ENCODE measurements around the gene BORCS8.

DNA sequence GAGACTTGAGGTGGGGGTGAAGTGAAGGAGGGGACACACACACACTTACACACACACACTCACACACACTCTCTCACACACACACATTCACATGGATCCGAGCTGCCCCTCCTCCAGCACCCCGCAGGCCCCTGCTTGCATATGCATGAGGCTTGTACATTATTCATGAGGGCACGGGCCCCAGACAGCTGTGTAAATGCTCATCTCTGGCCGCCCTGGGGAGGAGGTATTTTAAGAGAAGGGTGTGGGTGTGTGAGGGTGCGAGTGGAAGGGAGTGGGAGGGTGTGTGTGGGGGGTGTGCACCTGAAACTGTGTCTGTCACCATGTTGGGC, 22.2 kb upstream of the BORCS8 start:
- TF ChIP-seq, protein P1, sequence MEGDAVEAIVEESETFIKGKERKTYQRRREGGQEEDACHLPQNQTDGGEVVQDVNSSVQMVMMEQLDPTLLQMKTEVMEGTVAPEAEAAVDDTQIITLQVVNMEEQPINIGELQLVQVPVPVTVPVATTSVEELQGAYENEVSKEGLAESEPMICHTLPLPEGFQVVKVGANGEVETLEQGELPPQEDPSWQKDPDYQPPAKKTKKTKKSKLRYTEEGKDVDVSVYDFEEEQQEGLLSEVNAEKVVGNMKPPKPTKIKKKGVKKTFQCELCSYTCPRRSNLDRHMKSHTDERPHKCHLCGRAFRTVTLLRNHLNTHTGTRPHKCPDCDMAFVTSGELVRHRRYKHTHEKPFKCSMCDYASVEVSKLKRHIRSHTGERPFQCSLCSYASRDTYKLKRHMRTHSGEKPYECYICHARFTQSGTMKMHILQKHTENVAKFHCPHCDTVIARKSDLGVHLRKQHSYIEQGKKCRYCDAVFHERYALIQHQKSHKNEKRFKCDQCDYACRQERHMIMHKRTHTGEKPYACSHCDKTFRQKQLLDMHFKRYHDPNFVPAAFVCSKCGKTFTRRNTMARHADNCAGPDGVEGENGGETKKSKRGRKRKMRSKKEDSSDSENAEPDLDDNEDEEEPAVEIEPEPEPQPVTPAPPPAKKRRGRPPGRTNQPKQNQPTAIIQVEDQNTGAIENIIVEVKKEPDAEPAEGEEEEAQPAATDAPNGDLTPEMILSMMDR (conservative IDR thresholded peaks at IDR 0.05): no peak
- no peak for TF ChIP-seq ZFX (IDR thresholded peaks at IDR 0.05)

All from C4-2B (cell line).